A549 (cell line): ENCODE data around the gene DCLK1.

Experiments
- CEBPB ChIP-seq, 2 experiments: fragments of >200 bp in 1 of 2; sonication (Bioruptor Twin) in 1 of 2; formaldehyde crosslinking in 1 of 2; IDR thresholded peaks; 2 replicates each; pipeline ENCODE4 v1.6.1; 2012 to 2016
- CHD2 ChIP-seq: fragments of 150-350 bp; IDR thresholded peaks from 2 replicates; pipeline ENCODE4 v1.6.1; 2014; ENCODE audit warnings: low read length; ENCODE audit not compliant: partially characterized antibody
- EP300 ChIP-seq, 2 experiments: fragments of >200 bp; sonication (Bioruptor Twin); formaldehyde crosslinking; IDR thresholded peaks; 2 replicates in 1 of 2; 3 replicates in 1 of 2; pipeline ENCODE4 v1.6.1; 2016 to 2017
- JUNB ChIP-seq: fragments of >200 bp; sonication (Bioruptor Twin); formaldehyde crosslinking; IDR thresholded peaks from 2 replicates; pipeline ENCODE4 v1.6.1; 2016
- POLR2A ChIP-seq: IDR thresholded peaks from 2 replicates; pipeline ENCODE4 v1.6.1; 2012; ENCODE audit warnings: mild to moderate bottlenecking, low read length
- POLR2AphosphoS2 ChIP-seq: conservative IDR thresholded peaks from 2 replicates; pipeline ENCODE4 v1.6.1; 2012; ENCODE audit warnings: low read length, improper control_type of control experiment, inconsistent platforms
- SREBF2 ChIP-seq: fragments of 450-650 bp; IDR thresholded peaks from 2 replicates; pipeline ENCODE4 v1.6.1; 2014; ENCODE audit warnings: mild to moderate bottlenecking, moderate library complexity
- ZC3H11A ChIP-seq: fragments of 450-650 bp; IDR thresholded peaks from 2 replicates; pipeline ENCODE4 v1.6.1; 2014; ENCODE audit warnings: antibody characterized with exemption, mild to moderate bottlenecking
- TF ChIP-seq, protein P1 (sequence below): fragments of >200 bp; sonication (Bioruptor Twin); formaldehyde crosslinking; IDR thresholded peaks from 3 replicates; pipeline ENCODE4 v1.5.1; 2016

DNA sequence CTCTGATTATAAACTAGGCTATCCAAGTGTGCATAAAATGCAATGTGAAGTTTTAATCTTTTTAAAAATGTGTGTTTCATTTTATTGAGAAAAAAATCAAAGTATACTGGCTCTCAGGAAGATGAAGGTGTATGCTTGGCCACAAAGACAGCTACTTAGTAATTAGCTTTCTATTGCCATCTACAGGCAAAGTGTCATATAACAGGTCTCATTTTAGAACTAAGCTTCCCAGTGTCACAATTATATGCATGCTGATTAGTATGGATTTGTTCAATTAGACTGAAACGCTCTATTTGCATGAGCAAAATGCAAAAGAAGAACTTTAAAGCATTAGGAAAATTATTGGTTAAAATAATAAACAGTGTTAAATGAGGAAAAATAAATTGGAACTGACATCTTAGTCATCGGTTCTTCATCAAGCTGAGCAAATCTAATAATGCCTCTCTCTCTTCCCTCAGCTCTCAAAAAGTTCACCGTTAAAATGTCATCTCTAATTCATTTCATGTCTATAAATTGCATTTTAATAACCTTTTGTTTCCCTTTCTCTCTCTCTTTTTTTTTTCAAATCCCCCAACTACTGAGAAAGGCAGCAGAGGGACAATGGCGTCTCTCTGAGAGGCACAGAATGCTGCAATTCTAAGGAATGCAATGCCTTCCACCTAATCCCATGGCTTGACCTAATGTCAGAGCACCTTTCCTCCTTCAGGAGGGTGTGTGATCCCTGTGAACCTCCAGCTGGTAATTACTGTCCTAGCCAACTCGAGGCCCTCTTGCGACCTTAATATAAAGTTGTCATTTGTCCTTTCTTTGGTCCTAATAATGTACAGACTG is 341.6 kb downstream of the DCLK1 start:
- TF ChIP-seq, protein P1, sequence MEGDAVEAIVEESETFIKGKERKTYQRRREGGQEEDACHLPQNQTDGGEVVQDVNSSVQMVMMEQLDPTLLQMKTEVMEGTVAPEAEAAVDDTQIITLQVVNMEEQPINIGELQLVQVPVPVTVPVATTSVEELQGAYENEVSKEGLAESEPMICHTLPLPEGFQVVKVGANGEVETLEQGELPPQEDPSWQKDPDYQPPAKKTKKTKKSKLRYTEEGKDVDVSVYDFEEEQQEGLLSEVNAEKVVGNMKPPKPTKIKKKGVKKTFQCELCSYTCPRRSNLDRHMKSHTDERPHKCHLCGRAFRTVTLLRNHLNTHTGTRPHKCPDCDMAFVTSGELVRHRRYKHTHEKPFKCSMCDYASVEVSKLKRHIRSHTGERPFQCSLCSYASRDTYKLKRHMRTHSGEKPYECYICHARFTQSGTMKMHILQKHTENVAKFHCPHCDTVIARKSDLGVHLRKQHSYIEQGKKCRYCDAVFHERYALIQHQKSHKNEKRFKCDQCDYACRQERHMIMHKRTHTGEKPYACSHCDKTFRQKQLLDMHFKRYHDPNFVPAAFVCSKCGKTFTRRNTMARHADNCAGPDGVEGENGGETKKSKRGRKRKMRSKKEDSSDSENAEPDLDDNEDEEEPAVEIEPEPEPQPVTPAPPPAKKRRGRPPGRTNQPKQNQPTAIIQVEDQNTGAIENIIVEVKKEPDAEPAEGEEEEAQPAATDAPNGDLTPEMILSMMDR, result peak; percentile 48
- no peak for TF ChIP-seq JUNB
- TF ChIP-seq POLR2AphosphoS2, result no peak
- TF ChIP-seq CHD2, result no peak
- TF ChIP-seq POLR2A, result no peak
- no peak for TF ChIP-seq SREBF2
- TF ChIP-seq CEBPB (IDR thresholded peaks at IDR 0.05), result no peak
- no peak for TF ChIP-seq ZC3H11A
- TF ChIP-seq EP300 (IDR thresholded peaks at IDR 0.05), result no peak
